SH-SY5Y (cell line): ENCODE results near the gene SPINK14.

Experiments used
- GATA2 ChIP-seq: IDR thresholded peaks from 2 replicates; pipeline ENCODE4 v1.6.1; 2011; ENCODE audit warnings: mild to moderate bottlenecking, low read depth, low read length
- GATA3 ChIP-seq: IDR thresholded peaks from 2 replicates; pipeline ENCODE4 v1.6.1; 2011; ENCODE audit warnings: low read depth, mild to moderate bottlenecking, low read length, moderate library complexity

Gene SPINK14

DNA sequence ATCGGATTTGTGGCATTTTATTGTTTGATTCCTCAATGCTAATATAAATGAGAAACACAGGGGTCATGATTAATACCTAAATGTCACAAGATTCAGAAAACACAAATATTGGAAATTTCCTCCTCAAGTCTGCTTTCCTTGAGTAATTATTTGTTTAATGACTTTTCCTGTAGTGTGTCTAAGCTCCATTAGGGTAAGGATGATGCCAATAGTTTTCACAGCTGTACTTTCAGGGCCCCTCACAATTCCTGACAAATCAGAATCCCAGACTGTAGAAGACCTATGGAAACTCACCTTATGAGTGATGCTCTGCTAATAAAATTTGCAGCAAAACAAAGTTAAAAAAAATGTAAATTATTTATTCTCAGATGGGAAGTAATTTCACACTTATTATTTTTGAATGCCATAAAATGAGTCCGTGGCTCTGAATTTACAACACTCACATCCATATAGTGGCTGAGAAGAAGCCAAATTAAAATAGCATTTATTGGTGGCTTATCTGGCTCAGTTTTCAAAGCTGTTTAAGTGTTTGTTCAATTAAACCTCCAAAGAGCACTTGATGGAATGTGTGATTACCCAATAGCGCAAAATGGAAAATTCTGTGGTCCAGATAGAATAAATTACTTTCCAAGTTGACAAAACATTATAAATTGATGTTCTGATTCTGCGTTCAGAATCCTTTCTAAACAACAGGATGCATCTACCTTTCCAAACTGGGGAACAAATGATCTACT is 1.6 kb upstream of the SPINK14 start:
- TF ChIP-seq GATA2, result no peak
- TF ChIP-seq GATA3, result no peak

DNA sequence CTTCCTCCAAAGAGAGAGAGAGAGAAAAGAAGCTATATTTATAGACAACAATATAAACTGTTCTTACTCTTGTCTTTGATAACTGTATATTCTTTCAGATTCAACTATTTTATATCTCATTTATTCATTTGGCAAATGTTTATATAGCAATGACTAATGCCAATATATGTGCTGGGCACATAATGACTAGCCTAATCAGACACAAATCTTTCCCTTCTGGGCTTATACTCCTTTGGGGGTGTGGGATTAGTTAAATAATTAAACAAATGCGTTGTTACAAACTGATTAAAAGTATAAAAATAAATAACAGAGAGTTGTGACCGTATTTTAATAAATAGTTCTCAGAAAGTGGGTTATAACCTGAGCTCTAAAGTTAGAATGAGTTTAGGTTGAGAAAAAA is 4.0 kb downstream of the SPINK14 start:
- TF ChIP-seq GATA2 (no peak), GATA3 (no peak)

DNA sequence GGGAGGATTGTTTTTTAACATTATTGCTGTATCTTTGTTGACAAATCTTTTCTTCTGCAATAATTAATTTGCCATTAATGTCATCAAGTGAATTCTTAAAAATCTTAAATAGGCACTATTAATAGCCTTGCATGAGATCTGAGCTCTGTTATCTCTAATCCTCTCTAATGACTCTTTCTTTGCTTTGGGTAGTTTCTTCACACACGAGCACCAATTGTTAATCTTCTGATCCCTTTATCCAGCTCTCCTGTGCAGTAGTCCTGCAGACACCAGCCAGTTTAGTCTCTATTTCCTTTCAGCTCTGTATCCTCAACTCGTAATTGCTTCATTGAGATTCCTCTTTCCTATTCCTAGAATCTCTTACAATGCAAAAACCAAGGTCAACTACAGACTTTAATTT is 8.1 kb downstream of the SPINK14 start:
- no peak for TF ChIP-seq GATA2
- no peak for TF ChIP-seq GATA3

DNA sequence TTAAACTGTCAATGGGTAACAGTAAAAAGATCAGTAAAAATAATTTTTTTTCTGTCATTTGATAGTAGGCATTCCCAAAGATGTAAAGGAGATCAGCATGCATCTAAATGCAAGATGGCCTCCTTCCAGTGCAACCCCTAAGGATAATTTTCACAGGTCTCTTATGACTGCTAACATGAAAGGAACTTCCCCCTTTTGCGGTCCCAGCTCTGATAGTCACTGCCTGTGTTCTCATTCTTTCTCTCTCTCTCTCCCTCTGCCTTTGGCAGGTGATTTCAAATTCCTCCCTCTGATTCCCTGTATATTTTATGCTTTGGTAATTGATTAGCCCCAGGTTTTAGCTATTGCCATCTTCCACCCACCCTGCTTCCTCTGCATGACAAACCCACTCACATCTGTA is 8.9 kb downstream of the SPINK14 start:
- no peak for TF ChIP-seq GATA2
- no peak for TF ChIP-seq GATA3

DNA sequence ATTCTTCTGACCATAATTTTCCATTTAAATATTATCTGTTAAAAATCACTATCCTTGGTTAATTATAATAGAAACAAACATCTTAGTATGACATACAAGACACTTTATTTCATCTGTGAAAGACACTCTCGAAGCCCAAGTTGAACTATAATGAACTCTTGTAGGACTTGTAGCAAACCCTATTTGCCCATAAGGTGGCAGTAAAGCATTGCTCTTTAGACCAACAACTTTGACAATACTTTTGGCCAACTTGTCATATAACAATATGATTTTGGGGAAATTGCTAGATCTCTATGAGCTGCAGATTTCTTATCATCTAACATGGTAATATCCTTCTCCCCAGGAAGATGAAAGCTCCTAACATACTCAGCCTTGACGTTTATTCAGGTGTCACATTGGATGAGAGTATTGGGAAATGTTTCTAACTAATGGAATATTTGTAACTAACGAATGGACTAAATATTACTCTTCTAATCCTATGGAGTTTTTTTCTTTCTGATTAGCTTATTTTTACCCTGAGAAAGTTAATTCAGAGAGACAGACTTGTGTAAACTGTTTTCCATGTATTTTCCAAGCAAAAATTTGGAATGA is 11.0 kb downstream of the SPINK14 start:
- TF ChIP-seq GATA3 (no peak), GATA2 (no peak)

DNA sequence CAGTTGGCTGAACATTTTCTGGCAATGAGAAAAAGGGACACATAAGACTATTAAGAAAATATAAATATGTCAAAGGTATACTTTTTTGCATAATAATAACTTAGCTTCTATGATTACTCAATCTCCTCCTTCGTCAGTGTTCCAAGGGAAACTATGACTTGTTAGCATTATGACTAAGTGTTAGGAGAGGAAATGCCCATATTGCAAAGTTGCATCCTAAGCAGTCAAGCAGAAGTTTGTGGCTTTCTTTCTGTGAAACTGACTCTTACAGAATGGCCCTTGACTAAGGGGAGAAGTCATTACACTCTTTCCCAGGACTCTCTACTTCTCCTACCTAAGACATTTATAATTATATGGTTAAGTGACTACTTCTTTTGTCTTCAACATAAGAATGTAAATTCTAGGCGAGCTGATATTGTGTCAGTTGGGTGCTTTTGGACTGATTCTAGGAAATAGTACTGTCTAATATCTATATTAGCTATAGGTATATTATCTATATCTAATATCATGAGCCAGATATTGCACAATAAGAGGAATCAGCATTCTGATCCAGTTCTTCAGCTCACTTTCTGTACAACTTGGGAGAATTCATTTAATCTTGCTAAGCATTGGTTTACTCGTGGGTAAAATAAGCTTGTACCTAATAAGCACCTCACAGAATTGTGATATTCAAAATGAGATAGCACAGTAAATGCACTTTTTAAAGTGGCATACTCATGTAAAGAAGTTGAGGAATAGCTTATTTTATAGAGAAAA is 18.1 kb downstream of the SPINK14 start:
- TF ChIP-seq GATA2 (no peak), GATA3 (no peak)

DNA sequence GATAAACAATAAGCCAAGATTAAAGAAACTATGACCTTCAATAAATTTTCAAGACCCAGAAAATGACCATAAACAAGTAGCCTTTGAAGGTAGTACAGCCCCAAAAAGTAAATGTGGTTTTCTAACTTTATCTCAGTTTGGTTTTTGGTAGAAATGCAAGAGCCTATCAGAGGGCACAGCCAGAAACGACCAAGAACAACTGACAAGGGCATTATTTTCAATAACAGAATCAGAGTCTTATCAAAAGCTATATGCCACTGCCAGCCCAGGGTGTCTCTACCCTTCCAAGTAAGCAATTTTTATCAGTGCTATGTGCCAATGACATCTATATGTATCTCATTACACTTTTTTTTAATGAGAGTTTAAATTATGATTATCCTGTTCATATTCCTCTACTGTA is 22.7 kb downstream of the SPINK14 start:
- no peak for TF ChIP-seq GATA3
- TF ChIP-seq GATA2, result no peak

DNA sequence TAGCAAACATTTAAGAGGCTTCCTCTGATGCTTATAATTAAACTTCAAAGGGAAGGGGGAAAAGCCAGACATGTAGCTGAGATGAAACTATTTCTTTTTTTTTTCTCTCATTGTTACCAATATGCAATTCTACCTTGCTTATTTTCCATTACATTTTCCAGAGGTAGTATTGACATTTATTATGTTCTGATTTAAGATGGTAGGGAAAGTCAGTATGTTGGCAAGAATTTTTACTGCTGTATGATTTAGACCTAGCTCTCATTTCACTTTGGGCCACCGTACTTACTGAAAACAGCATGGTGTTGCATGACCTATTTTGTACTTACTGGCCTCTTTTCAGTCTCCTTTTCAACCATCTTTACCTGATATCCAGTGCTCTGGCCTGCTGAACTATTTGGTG is 24.9 kb downstream of the SPINK14 start:
- no peak for TF ChIP-seq GATA2
- no peak for TF ChIP-seq GATA3

DNA sequence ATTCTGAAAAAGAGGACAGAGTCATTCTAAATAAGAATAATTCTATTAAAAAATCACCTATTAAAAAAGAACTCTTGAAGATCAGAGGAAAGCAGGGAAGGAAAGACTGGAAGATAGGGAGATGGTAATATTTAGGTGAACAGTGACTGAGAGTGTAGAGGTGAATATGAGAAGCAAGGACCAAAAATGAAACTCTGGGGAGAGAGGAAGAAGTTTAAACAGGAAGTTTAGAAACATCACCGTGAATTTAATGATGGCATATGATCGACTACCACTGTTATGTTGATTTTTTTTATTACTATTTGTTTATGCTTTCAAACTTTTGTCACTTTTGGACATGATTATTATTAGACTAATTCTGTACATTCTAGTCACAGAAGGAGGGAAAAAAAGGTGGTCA is 32.8 kb downstream of the SPINK14 start:
- TF ChIP-seq GATA2 (no peak), GATA3 (no peak)

DNA sequence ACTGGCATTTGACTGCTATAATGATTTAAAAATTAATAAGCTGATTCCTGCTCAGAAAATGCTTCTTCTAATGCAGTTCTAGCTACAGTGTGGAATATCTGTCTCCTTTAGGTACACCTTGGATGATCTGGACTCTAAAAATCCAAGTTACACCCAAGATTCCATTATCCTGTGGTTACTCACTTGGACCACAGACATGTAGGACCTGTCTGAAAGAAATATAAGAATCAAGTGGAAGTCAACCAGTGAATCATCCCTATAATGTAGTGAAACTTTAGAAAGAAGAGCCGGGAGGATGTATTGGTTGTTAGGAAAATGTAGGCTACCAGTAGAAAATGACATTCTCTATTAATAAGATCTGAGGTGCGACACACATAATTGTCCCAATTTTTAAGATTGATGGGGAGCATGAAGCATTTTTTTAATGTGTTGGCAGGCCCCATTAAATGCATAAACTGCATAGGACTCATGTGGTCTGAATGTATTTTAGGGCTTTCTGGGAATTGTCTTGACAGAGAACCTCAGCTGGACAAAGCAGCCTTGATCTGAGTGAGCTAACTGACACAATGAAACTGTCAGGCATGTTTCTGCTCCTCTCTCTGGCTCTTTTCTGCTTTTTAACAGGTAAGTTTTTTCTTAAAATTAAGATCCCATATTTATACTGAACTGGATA is 34.3 kb downstream of the SPINK14 start, which contains the start of gene SPINK6:
TSS of gene SPINK6 (plus strand) at position 512 of the 673 bp plus-strand sequence. CDS start at position 567, 55 bp downstream.
- no peak for TF ChIP-seq GATA2
- TF ChIP-seq GATA3, result no peak

DNA sequence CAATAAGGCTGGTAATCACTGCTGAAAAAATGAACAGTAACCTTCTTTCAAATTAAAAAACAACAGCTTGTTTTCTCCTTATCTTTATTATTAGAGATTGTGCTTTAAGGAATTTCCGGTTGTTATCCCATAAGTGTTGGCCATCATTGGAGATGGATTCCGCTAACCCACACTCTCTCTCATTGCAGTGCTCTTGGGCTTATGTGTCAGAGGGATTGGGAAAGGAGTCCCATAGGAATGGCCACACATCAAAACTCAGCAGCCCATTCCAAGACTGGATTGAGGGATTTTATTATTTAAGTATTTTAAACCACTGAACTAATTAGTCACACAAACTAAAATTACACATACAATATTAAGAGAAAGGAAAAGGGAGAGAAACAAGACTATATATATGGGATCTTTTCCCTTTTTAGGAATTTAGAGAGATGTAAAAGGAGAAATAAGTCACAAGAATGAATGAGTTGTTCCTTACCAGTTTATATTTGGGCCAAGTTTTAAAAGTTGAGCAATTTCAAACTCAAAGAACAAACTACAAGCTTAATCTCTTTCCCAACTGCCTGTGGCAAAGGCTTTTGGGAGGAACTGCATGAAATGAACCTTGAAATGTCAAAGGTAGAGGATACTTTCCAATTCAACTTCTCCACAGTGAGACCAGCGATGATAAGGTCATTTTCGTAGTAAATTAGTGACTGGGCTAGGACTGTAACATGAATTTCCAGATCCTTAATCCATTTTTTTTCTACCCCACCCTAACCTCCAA is 36.9 kb downstream of the SPINK14 start:
- no peak for TF ChIP-seq GATA3
- TF ChIP-seq GATA2, result no peak

DNA sequence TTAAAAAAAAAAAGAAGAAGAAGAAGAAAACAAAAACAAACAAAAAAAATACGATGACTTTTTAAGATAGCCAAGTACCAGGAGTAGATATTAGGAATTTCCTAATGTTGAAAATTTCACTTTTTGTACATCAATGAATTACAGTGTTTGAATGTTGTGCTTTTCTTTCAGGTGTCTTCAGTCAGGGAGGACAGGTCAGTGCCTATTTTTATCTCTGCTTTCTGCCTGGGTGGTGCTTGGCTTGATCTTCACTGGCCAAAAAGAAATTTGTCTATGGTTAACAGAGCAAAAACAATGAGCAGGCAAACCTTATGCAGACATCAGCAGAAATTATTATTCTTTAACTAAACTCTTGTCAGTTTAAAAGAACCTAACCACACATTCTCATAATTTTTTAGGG is 37.5 kb downstream of the SPINK14 start:
- TF ChIP-seq GATA2, result no peak
- TF ChIP-seq GATA3, result no peak

DNA sequence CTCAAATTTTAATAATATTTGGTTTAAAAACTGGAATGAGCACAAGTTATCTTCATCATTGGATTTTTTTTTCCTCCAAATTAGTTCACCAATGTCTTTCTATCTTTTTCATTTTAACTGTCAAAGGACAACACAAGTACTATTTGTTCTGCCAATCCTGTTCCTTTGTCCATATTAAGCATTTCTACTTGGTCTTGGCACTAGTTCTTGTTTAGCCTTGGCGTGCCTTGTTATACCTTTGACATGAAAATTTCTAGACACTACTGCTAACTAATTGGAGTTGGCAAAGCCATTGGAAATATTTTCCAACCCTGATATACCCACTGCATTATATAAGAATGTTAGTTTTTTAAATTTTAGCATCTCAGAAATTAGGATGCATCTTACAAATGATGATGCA is 38.3 kb downstream of the SPINK14 start:
- no peak for TF ChIP-seq GATA3
- TF ChIP-seq GATA2, result no peak
